HepG2 (cell line): ENCODE data around the gene RANBP3. TPM values are rescaled to one million over a fixed set of nuclear protein-coding genes. Genes with fewer than 3 reads are reported as not detected.

Experiments used
- ATAC-seq: fragments of 200-7000 bp; cut with Tn5 transposase; 3 replicates; pipeline ENCODE4 v1.9.1; 2020; ENCODE audit warnings: mild to moderate bottlenecking, moderate library complexity
- BruUV-seq: library from RNA; stranded (reverse); fragments of 400-500 nt; replicated peaks from 2 replicates; lab custom pipeline; 2021; lab: Mats Ljungman, UMichigan
- CTCF ChIA-PET: fragments of 300-600 bp; formaldehyde crosslinking; extraction: SDS; loops from one replicate; lab custom pipeline; 2021; ENCODE audit warnings: low total read pairs, inconsistent platforms, low intra/inter-chr PET ratio; lab: Yijun Ruan, JAX
- POLR2A ChIA-PET: fragments of 350-600 bp; sonication (Branson Sonifier 250); formaldehyde crosslinking; loops from one replicate; lab custom pipeline; 2020; ENCODE audit warnings: antibody characterized with exemption, inconsistent platforms; lab: Yijun Ruan, JAX
- DNase-seq: peaks from one replicate; pipeline ENCODE4 v3.0.0-alpha.2; 2015; ENCODE audit warnings: low spot score
- FAIRE-seq: peaks from 3 replicates; lab custom pipeline; 2011; peaks lifted over from hg19 to GRCh38; lab: Jason Lieb, UNC
- H2AFZ ChIP-seq: one replicate; pipeline ENCODE4 v1.6.1; 2011; ENCODE audit warnings: low read length, inconsistent platforms
- H3K27ac ChIP-seq: fragments of 300-600 bp; 3 replicates; pipeline ENCODE4 v1.8.0; 2011; ENCODE audit warnings: mixed run types, mild to moderate bottlenecking, mixed read lengths, low read length, inconsistent platforms; ENCODE audit not compliant: insufficient read depth; ENCODE audit errors: extremely low read length
- H3K27me3 ChIP-seq, 2 experiments: fragments of 200-600 bp in 1 of 2; 2 replicates in 1 of 2; 3 replicates in 1 of 2; pipeline versions ENCODE4 v1.6.0 to v1.8.0; 2011; ENCODE audit warnings: low read length in 2 of 2, mild to moderate bottlenecking in 2 of 2, moderate library complexity in 2 of 2, inconsistent platforms in 1 of 2; ENCODE audit not compliant: insufficient read depth in 2 of 2, control insufficient read depth in 1 of 2
- H3K36me3 ChIP-seq, 2 experiments: fragments of 200-600 bp in 1 of 2; replicated peaks in 1 of 2; 2 replicates in 1 of 2; 3 replicates in 1 of 2; pipeline versions ENCODE4 v1.5.1 to v1.8.0; 2011; ENCODE audit warnings: low read length in 2 of 2, inconsistent platforms in 1 of 2; ENCODE audit not compliant: insufficient read depth in 2 of 2, control insufficient read depth in 1 of 2
- H3K4me1 ChIP-seq: 2 replicates; pipeline ENCODE4 v1.5.1; 2012; ENCODE audit warnings: low read length, inconsistent platforms; ENCODE audit not compliant: insufficient read depth
- H3K4me2 ChIP-seq: 2 replicates; pipeline ENCODE4 v1.6.0; 2011; ENCODE audit warnings: low read depth, low read length, inconsistent platforms
- H3K4me3 ChIP-seq, 3 experiments: fragments of 200-600 bp in 1 of 3; sonication (generic), shearing (Covaris generic) in 1 of 3; replicated peaks in 1 of 3; 2 replicates each; pipeline ENCODE4 v1.5.1; 2011 to 2016; ENCODE audit warnings: low read length in 3 of 3, inconsistent platforms in 2 of 3, low read depth in 2 of 3, mild to moderate bottlenecking in 2 of 3, control low read depth in 1 of 3, mixed read lengths in 1 of 3; ENCODE audit not compliant: insufficient read depth in 1 of 3
- H3K79me2 ChIP-seq: one replicate; pipeline ENCODE4 v1.6.1; 2011; ENCODE audit warnings: low read length, inconsistent platforms; ENCODE audit not compliant: insufficient read depth
- H3K9ac ChIP-seq: 2 replicates; pipeline ENCODE4 v1.6.0; 2011; ENCODE audit warnings: mild to moderate bottlenecking, low read depth, low read length, inconsistent platforms; ENCODE audit not compliant: insufficient read depth
- H3K9me3 ChIP-seq: 2 replicates; pipeline ENCODE4 v1.5.1; 2012; ENCODE audit warnings: mild to moderate bottlenecking, low read length
- H4K20me1 ChIP-seq: 2 replicates; pipeline ENCODE4 v1.6.0; 2011; ENCODE audit warnings: inconsistent platforms, mild to moderate bottlenecking, low read length, moderate library complexity; ENCODE audit not compliant: insufficient read depth
- AKAP8 ChIP-seq: sonication (generic); formaldehyde crosslinking; IDR thresholded peaks from 2 replicates; pipeline ENCODE4 v1.5.1; 2020; ENCODE audit warnings: mild to moderate bottlenecking, missing genetic modification reagents
- ATF7-NPFF ChIP-seq: sonication (generic); formaldehyde crosslinking; IDR thresholded peaks from 2 replicates; pipeline ENCODE4 v1.8.1; 2023; ENCODE audit warnings: mild to moderate bottlenecking, low read depth, missing genetic modification reagents, moderate library complexity
- ATM ChIP-seq: fragments of 450-650 bp; IDR thresholded peaks from 2 replicates; pipeline ENCODE4 v1.7.1; 2017; ENCODE audit warnings: mild to moderate bottlenecking, borderline replicate concordance
- ELF3 ChIP-seq: IDR thresholded peaks from 2 replicates; pipeline ENCODE4 v1.6.1; 2016; ENCODE audit warnings: missing genetic modification reagents, missing compliant biosample characterization
- HDAC1 ChIP-seq: sonication (generic); formaldehyde crosslinking; IDR thresholded peaks from 2 replicates; pipeline ENCODE4 v1.5.1; 2020; ENCODE audit warnings: mild to moderate bottlenecking, missing genetic modification reagents
- NFKB2 ChIP-seq: sonication (generic); formaldehyde crosslinking; IDR thresholded peaks from 2 replicates; pipeline ENCODE4 v1.4.0; 2020; ENCODE audit warnings: missing genetic modification reagents, borderline replicate concordance
- SALL1 ChIP-seq: sonication (generic); formaldehyde crosslinking; IDR thresholded peaks from 2 replicates; pipeline ENCODE4 v1.8.0; 2022; ENCODE audit warnings: mild to moderate bottlenecking, missing genetic modification reagents
- SAP130 ChIP-seq: IDR thresholded peaks from 2 replicates; pipeline ENCODE4 v1.6.1; 2016; ENCODE audit warnings: low read depth
- SRSF9 ChIP-seq: fragments of 200-400 bp; formaldehyde crosslinking; IDR thresholded peaks from 2 replicates; pipeline ENCODE4 v1.6.1; 2018; ENCODE audit warnings: borderline replicate concordance, mild to moderate bottlenecking, low read depth, low read length; ENCODE audit not compliant: insufficient read depth, poor library complexity, severe bottlenecking
- TFAP4 ChIP-seq: sonication (generic); IDR thresholded peaks from 2 replicates; pipeline ENCODE4 v1.6.1; 2016; ENCODE audit warnings: low read depth, borderline replicate concordance
- TRIM24 ChIP-seq: sonication (generic); formaldehyde crosslinking; IDR thresholded peaks from 2 replicates; pipeline ENCODE4 v1.8.0; 2022; ENCODE audit warnings: mild to moderate bottlenecking, missing genetic modification reagents
- ZBTB33 ChIP-seq: sonication (generic); formaldehyde crosslinking; IDR thresholded peaks from 2 replicates; pipeline ENCODE4 v1.4.0; 2020; ENCODE audit warnings: missing genetic modification reagents
- ZBTB42 ChIP-seq: sonication (generic); formaldehyde crosslinking; IDR thresholded peaks from 2 replicates; pipeline ENCODE4 v1.5.0; 2020; ENCODE audit warnings: mild to moderate bottlenecking, missing genetic modification reagents
- ZFP91 ChIP-seq: sonication (generic); formaldehyde crosslinking; IDR thresholded peaks from 2 replicates; pipeline ENCODE4 v1.9.0; 2022; ENCODE audit warnings: missing genetic modification reagents, mild to moderate bottlenecking, borderline replicate concordance
- ZFX ChIP-seq: sonication (generic); formaldehyde crosslinking; IDR thresholded peaks from 2 replicates; pipeline ENCODE4 v1.4.0; 2020; ENCODE audit warnings: mild to moderate bottlenecking, low read depth, missing genetic modification reagents, moderate library complexity
- ZFY ChIP-seq: sonication (generic); formaldehyde crosslinking; IDR thresholded peaks from 2 replicates; pipeline ENCODE4 v1.4.0; 2020; ENCODE audit warnings: missing genetic modification reagents
- ZMAT3 ChIP-seq: sonication (generic); formaldehyde crosslinking; conservative IDR thresholded peaks from 2 replicates; pipeline ENCODE4 v1.7.0; 2021; ENCODE audit warnings: missing genetic modification reagents
- ZNF530 ChIP-seq: sonication (generic); formaldehyde crosslinking; IDR thresholded peaks from 2 replicates; pipeline ENCODE4 v1.5.0; 2020; ENCODE audit warnings: low read depth, mild to moderate bottlenecking, missing genetic modification reagents
- ZNF660 ChIP-seq: sonication (generic); formaldehyde crosslinking; IDR thresholded peaks from 2 replicates; pipeline ENCODE4 v1.5.1; 2020; ENCODE audit warnings: mild to moderate bottlenecking, low read depth, missing genetic modification reagents, borderline replicate concordance
- WGBS: methylation state at CpG from one replicate; pipeline ENCODE4 v1.1.6; 2017; ENCODE audit warnings: low lambda C conversion rate; 5-methylcytosine and 5-hydroxymethylcytosine counted together
- in situ Hi-C: cut with HindIII; loops from 2 replicates; pipeline ENCODE4 v1.10.0; 2017; ENCODE audit warnings: low pct_unique_long_range_greater_than_20kb; ENCODE audit not compliant: extremely low pct_ligation_motif_present
- intact Hi-C: fragments of 100-400 bp; cut with micrococcal nuclease; formaldehyde crosslinking; loops from one replicate; pipeline ENCODE4 v1.10.0; 2022; ENCODE audit not compliant: unreplicated experiment
- polyA plus RNA-seq, 8 experiments: library from polyadenylated mRNA; depleted of rRNA in 3 of 8; stranded (reverse) in 7 of 8; unstranded in 1 of 8; fragments of >200 nt; fragmentation: Illumina TruSeq in 4 of 8; extraction: Trizol in 4 of 8; gene quantifications; 2 replicates each; pipeline versions ENCODE4 v1.2.1 to v1.2.3, GENCODE V29; 2011 to 2016; ENCODE audit warnings: low read depth in 4 of 8, missing spikeins in 1 of 8, mixed read lengths in 1 of 8; ENCODE audit not compliant: insufficient read depth in 1 of 8
- total RNA-seq, 5 experiments: library from RNA; depleted of rRNA; stranded (reverse); fragments of >200 nt; fragmentation: Illumina TruSeq; extraction: Trizol; gene quantifications; 2 replicates each; pipeline ENCODE4 v1.2.3, GENCODE V29; 2016; ENCODE audit warnings: low read depth in 1 of 5

The RANBP3 gene
- total and polyA plus RNA-seq, 2 of the 13 experiments (the other 11 are each of a cell fraction or from before 2014, with no cell fraction given), result 39.5 to 149 TPM

- Histone ChIP-seq H3K9ac (peak overlapping the region; percentile 55), H3K9me3 (no peaks in the 10 kb centered on the region), H3K27ac (peak overlapping the region; percentile 95), H3K79me2 (peaks cover 93% of the 10 kb centered on the region), H3K36me3 (peaks cover 4 to 8% of the 10 kb centered on the region in 2 experiments; a peak in 4 of 5 replicates), H4K20me1 (no peaks in the 10 kb centered on the region), H3K4me3 (peak overlapping the region in 1 of 3 experiments; percentile 18; a peak in 1 of 6 replicates), H3K4me2 (peak overlapping the region; percentile 52), H2AFZ (no peak overlapping the region), H3K4me1 (peaks cover 99% of the 10 kb centered on the region), H3K27me3 (no peaks in the 10 kb centered on the region)
- ChIA-PET CTCF (no interaction called here), POLR2A (interaction anchor here (0.9 to 1.3 kb wide), 3 partner anchors 8 to 56 kb away, joined by 3 to 6 read pairs (median 5); no protein-coding TSS in a partner anchor)
- FAIRE-seq (no peak), DNase-seq (peak; percentile 61), ATAC-seq (no peak)
- WGBS, result 88% methylated on average over 8 of the region's 18 CpGs
- in situ Hi-C loops (no loop called here), intact Hi-C loops (no loop called here)
- no TSS peak for BruUV-seq
- 0 out of 2 replicates have a peak, but pooled peaks have one; percentile 47 for TF ChIP-seq ZMAT3 (CRISPR knock-in tag)
- no peak for TF ChIP-seq NFKB2 (CRISPR knock-in tag)
- TF ChIP-seq ZBTB42, result no peak
- TF ChIP-seq TRIM24 (CRISPR knock-in tag), result no peak
- TF ChIP-seq HDAC1 (CRISPR knock-in tag), result 0 out of 2 replicates have a peak, but pooled peaks have one; percentile 22
- TF ChIP-seq ZBTB33 (CRISPR knock-in tag), result peak; percentile 84
- no peak for TF ChIP-seq ZNF530 (CRISPR knock-in tag)
- no peak for TF ChIP-seq ATM
- TF ChIP-seq SALL1 (CRISPR knock-in tag), result peak; percentile 54
- peak; percentile 72 for TF ChIP-seq ZFX
- TF ChIP-seq ZFY (CRISPR knock-in tag), result peak; percentile 61; the same call in 1 of the 2 replicates
- TF ChIP-seq SAP130 (CRISPR knock-in tag), result peak; percentile 26; the same call in 1 of the 2 replicates
- no peak for TF ChIP-seq TFAP4
- TF ChIP-seq ZNF660, result no peak
- TF ChIP-seq ATF7-NPFF (CRISPR knock-in tag), result no peak
- TF ChIP-seq AKAP8 (CRISPR knock-in tag), result peak; percentile 9; the same call in 1 of the 2 replicates
- TF ChIP-seq ZFP91 (CRISPR knock-in tag), result peak; percentile 55; the same call in 1 of the 2 replicates
- TF ChIP-seq ELF3 (CRISPR knock-in tag), result no peak
- no peak for TF ChIP-seq SRSF9
These were observed 17.6 kb downstream of the RANBP3 start for GRCh38 chr19:5960005-5961001.
